ENCODE measurements around the gene TRDMT1.

The TRDMT1 gene

GRCh38 chr10:17210361-17210760, 8.9 kb upstream of the TRDMT1 start:
- DNase-seq (ENCODE audit: low read depth in 2 of 2): no peak

- DNase-seq (ENCODE audit: low read depth in 2 of 2): no peak
Measured at GRCh38 chr10:17209881-17210280, 8.4 kb upstream of the TRDMT1 start.

- no peak for DNase-seq (ENCODE audit: low read depth in 2 of 2)
Measured at GRCh38 chr10:17209302-17209701, 7.8 kb upstream of the TRDMT1 start.

GRCh38 chr10:17208476-17208875, 7.0 kb upstream of the TRDMT1 start:
- DNase-seq (ENCODE audit: low read depth in 2 of 2): no peak

GRCh38 chr10:17206210-17206709, 4.8 kb upstream of the TRDMT1 start:
- no peak for DNase-seq (ENCODE audit: low read depth in 2 of 2)

- DNase-seq (ENCODE audit: low read depth in 2 of 2): no peak
Measured at GRCh38 chr10:17203416-17203815, 1.9 kb upstream of the TRDMT1 start.

GRCh38 chr10:17202999-17203398, 1.5 kb upstream of the TRDMT1 start:
- DNase-seq (ENCODE audit: low read depth in 2 of 2): no peak

- DNase-seq (ENCODE audit: low read depth in 2 of 2): no peak
Measured at GRCh38 chr10:17202506-17202905, 1.0 kb upstream of the TRDMT1 start.

- no peak for DNase-seq (ENCODE audit: low read depth in 2 of 2)
Measured at GRCh38 chr10:17201794-17202116, 283 bp upstream of the TRDMT1 start.

- DNase-seq (ENCODE audit: low read depth in 2 of 2): no peak
Measured at GRCh38 chr10:17200001-17200911, 1.2 kb downstream of the TRDMT1 start.

GRCh38 chr10:17199351-17199804, 2.1 kb downstream of the TRDMT1 start:
- DNase-seq (ENCODE audit: low read depth in 2 of 2): no peak

- no peak for DNase-seq (ENCODE audit: low read depth in 2 of 2)
Measured at GRCh38 chr10:17196573-17196972, 4.9 kb downstream of the TRDMT1 start.

GRCh38 chr10:17196045-17196444, 5.4 kb downstream of the TRDMT1 start:
- DNase-seq (ENCODE audit: low read depth in 2 of 2): no peak

- no peak for DNase-seq (ENCODE audit: low read depth in 2 of 2)
Measured at GRCh38 chr10:17195083-17195482, 6.4 kb downstream of the TRDMT1 start.

GRCh38 chr10:17190602-17191001, 10.9 kb downstream of the TRDMT1 start:
- DNase-seq (ENCODE audit: low read depth in 2 of 2): no peak

GRCh38 chr10:17188644-17189172, 12.8 kb downstream of the TRDMT1 start:
- DNase-seq (ENCODE audit: low read depth in 2 of 2): no peak

GRCh38 chr10:17185873-17186272, 15.6 kb downstream of the TRDMT1 start:
- no peak for DNase-seq (ENCODE audit: low read depth in 2 of 2)

- no peak for DNase-seq (ENCODE audit: low read depth in 2 of 2)
Measured at GRCh38 chr10:17183110-17183509, 18.4 kb downstream of the TRDMT1 start.

- no peak for DNase-seq (ENCODE audit: low read depth in 2 of 2)
Measured at GRCh38 chr10:17181751-17182150, 19.7 kb downstream of the TRDMT1 start.

GRCh38 chr10:17181110-17181509, 20.4 kb downstream of the TRDMT1 start:
- no peak for DNase-seq (ENCODE audit: low read depth in 2 of 2)

GRCh38 chr10:17179002-17179401, 22.5 kb downstream of the TRDMT1 start:
- no peak for DNase-seq (ENCODE audit: low read depth in 2 of 2)

GRCh38 chr10:17178006-17178405, 23.5 kb downstream of the TRDMT1 start:
- DNase-seq (ENCODE audit: low read depth in 2 of 2): no peak

- no peak for DNase-seq (ENCODE audit: low read depth in 2 of 2)
Measured at GRCh38 chr10:17177014-17177413, 24.5 kb downstream of the TRDMT1 start.
